Retinal pigment epithelial cell (primary cell): ENCODE measurements around the gene SPON2.

Experiments
- DNase-seq: peaks from one replicate; pipeline ENCODE4 v3.0.0-alpha.2; 2010; ENCODE audit warnings: low read depth
- H3K4me3 ChIP-seq: 2 replicates; pipeline ENCODE4 v1.5.1; 2011; ENCODE audit warnings: mild to moderate bottlenecking, low read length, control low read depth, moderate library complexity
- CTCF ChIP-seq: conservative IDR thresholded peaks from 2 replicates; pipeline ENCODE4 v1.5.1; 2011; ENCODE audit warnings: low read depth, low read length, control low read depth, inconsistent platforms

Gene SPON2

GRCh38 chr4:1153567-1154090 is 18.8 kb downstream of the SPON2 start:
- H3K4me3 ChIP-seq: no peak overlapping the region
- no peak for TF ChIP-seq CTCF
- DNase-seq: no peak

GRCh38 chr4:1152290-1152689 is 20.1 kb downstream of the SPON2 start:
- TF ChIP-seq CTCF: no peak
- no peak overlapping the region for H3K4me3 ChIP-seq
- DNase-seq: no peak

- no peak for DNase-seq
- H3K4me3 ChIP-seq: no peak overlapping the region
- no peak for TF ChIP-seq CTCF
Measured at GRCh38 chr4:1151541-1151940, 20.8 kb downstream of the SPON2 start.

GRCh38 chr4:1150875-1151274 is 21.5 kb downstream of the SPON2 start:
- no peak for DNase-seq

GRCh38 chr4:1139860-1140259 is 32.5 kb downstream of the SPON2 start:
- no peak overlapping the region for H3K4me3 ChIP-seq
- no peak for TF ChIP-seq CTCF
- DNase-seq: no peak

More at GRCh38 chr4:1150875-1151274, 21.5 kb downstream of the SPON2 start:
- H3K4me3 ChIP-seq: no peak overlapping the region
- TF ChIP-seq CTCF: no peak

GRCh38 chr4:1137850-1138249 is 34.5 kb downstream of the SPON2 start:
- DNase-seq: no peak
- no peak for TF ChIP-seq CTCF
- H3K4me3 ChIP-seq: no peak overlapping the region

GRCh38 chr4:1137063-1137776 is 35.2 kb downstream of the SPON2 start:
- no peak for DNase-seq
- no peak overlapping the region for H3K4me3 ChIP-seq
- TF ChIP-seq CTCF: no peak
